HG03280 (cell line): ENCODE results near the gene LPIN1.

ENCODE experiments used
- ATAC-seq: cut with Tn5 transposase; IDR thresholded peaks from one replicate; pipeline ENCODE4 v1.9.1; 2021; ENCODE audit warnings: mild to moderate bottlenecking, moderate library complexity; ENCODE audit not compliant: unreplicated experiment

The LPIN1 gene

DNA sequence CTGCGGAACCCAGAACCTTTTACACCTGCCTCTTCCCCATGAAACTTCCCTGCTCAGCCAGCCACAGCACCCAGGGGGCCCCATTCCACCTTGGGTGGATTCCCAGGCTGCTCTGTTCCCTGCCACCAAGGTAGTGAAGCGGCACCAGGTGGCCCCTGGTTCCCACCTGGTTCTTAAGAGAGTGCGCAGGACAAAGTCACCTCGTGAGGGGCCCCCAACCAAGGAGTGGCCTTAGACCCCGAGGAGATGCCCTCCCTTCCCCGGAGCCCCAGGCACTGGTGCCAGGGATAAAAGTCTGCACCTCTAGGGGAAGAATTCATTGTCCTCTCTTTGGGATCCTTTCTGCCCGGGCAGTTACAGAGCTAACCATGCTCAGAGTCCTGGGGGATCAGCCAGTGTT is 3.1 kb upstream of the LPIN1 start:
- ATAC-seq, result no peak

DNA sequence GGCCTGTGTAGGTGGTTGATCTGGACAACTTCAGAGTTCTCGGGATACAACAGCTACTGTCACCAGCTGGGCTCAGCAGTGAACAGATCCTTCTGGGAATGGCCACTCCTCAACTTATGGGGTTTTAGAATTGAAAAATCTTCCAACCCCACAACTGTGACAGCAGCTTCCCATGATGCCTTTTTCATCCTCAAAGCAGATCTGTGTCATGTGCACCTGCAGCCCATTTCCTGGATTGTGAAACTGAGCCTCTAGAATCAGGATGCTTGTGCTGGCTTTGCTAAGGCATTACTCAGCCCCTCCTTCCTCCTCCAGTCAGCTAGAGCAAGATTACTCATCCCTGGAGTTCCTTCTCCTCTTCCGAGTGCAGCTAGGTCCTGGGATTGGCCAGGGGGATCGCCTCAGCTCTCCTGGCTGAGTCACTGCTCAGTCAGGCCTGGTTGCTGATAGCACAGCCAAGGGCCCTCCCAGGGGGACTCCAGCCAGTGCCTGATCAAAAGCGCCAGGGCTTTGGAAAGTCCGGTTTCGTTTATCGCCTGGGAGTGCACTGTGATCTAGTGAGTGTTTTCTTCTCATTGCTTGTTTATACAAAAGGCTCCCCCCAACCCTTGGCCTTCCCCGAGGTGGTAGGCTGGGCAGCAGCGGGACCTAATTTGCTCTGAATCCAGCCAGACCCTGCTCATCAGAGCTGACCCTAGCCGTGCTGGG is 2.4 kb upstream of the LPIN1 start:
- peak; percentile 44 for ATAC-seq

DNA sequence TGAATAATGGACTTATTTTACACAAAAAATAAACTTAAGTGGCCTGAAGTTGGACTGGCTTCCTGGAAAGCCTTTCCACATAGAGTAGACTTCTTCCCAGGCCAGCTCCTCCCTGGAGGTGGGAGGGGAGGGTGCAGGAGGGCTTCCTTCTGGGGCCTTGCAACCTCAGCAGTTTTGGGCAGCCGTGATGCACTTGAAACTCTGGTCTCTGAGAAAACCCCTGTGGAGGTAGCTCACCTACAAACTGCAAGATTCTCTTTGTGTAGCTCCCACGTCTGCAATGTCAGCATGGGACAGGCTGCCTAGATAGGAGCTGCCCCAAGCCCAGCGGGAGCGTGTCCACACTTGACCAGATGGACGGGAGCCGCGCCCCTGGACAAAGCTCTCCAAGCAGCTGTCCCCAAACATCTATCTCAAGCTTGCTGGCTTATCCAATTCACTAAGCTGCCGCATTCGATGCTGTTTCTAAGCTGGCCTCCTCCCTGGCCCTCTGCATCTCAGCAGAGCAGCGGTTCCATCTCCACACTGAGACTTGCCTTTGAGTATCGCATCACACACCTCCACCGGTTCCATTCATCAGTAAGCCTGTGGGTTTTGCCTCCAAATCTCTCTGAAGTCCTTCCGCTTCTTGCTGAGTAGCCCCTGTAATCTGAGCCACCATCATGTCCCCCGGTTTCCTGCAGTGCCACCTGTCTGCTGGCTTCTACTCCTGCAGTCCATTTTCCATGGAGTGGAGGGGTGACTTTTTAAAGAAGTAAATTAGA is 1.6 kb upstream of the LPIN1 start:
- ATAC-seq, result no peak

DNA sequence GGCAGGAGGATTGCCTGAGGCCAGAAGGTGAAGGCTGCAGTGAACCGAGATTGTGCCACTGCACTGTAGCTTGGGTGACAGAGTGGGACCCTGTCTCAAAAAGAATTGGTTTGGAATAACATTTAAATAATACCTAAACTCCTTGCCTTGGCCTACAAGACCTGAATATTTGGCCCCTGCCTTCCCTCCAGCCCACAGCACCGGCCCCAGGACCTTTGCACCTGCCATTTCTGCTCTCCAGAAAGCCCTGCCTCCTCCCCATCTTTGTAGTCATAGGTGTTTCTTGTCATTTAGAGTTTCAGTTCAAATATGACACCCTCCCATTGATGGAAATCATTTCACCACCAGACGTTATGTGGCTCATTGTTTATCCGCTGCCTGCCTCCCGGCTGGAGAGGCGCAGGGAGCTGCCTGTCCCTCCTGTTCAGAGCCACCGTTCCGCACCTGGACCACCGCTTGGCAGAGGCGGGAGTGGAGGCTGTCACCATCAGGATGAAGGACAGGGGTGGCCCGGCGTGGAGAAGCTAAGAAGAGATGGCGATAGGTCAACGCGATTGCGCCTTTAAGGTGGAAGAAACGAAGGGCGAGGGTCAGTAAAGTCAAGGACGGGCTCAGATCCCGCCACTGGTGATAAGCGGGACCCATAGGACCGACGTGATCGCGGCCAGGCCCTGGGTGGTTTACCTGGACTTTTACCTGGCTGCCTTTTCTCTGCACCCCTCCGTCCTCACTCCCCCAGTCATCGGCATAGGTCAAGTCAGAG is 638 bp upstream of the LPIN1 start:
- ATAC-seq, result no peak

DNA sequence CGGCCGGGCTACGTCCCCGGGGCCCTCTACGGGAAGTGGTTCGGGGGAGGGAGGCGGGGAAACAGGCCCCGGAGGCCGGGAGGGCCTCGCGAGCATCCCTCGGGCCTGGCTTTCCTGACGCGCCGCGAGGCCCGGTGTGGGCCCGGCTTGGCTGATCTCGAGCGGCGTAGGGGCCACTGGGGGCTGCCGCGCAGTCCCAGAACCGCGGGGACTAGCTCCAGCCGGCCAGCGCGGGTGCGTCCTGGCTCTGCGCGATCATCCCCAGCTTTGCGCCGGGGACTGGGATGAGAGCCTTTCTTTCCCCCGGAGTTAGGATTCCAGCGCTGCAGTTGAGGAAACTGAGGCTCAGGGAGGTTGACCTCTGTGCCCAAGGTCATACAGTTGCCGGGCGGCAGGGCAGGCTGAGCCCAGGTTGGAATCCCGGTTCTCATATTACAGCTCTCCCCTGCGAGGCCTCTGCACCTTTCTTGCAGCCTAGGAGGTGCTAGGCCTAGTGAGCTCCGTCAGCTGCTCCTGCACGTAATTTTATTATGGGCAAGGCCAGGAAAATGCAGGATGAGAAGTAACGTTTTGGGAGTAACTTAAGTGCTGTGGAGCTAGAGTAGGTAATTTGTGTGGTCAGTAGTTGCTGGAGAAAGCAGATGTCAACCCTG is 501 bp downstream of the LPIN1 start:
- ATAC-seq, result no peak

DNA sequence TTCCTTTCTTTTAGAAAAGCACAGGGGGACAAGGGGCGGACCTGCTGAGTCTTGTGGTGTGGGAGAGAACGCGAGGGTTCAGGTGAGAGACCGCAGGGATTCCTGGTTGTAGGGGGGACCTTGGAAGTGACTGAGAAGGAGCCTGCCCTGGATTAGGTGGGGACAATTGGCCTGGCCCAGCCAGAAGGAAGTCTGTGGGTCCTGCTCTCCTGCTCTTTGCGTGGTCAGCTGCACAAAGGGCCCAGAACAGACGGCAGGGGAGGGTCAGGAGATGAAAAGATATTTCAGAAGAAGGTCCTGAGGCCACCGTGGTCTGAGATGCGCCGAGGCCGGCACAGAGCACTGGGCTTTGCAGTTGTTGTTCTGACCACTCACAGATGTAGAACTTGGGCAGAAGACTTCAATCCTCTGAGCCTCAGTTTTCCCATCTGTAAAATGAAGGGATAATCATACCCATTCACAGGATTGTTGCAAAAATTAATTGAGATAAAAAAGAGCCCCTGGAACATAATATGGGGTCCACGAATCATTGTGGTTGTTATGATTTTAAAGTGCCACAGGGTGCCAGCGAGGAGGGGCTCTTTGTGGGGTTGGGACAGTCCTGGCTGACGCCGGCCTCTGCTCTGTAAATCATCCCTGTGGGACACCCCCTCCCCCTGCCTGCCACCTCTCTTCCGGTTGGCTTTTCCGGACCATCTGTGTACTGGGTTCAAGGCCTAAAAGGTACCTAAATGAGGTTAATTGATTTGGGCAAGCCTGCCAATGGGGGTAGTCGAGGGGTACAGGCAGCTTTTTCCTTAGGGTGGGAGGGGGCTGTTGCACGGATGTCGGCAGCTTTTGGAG is 1.8 kb downstream of the LPIN1 start:
- ATAC-seq, result no peak

DNA sequence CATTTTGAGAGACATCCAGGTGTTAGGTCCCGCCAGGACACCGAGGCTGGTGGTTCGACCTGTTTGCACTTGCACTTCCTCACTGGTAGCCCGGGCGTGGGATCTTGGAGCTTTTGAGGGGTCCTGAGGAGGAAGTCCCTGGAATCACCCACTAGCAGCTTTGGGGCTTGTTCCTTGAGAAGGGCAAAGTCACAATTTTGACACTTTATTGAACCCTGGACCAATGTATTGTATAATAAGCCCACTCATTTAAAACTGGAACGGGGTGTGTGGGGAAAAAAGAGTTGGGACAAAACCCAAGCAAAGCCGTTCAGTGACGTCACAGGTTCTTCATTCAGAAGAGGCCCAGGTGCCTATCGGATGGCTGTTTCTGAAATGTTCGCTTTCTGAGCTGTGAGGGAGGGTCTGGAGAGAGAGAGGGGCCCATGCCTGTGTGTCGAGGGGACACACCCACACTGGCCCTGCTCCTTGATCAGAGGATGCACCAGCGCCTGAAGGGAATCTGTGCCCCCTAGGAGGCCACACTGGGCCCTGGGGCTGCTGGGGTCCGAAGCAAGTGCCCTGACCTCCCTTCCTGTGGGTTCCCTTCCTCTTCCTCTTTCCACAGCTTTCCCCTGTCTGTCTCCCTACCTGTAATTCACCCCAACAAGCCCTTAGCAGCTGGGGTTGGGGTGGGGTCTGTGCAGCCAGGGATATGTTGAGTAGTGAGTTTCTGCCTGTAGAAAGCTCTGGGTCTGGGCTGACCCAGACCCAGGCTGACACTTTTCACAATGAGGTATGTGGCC is 2.6 kb downstream of the LPIN1 start:
- no peak for ATAC-seq

DNA sequence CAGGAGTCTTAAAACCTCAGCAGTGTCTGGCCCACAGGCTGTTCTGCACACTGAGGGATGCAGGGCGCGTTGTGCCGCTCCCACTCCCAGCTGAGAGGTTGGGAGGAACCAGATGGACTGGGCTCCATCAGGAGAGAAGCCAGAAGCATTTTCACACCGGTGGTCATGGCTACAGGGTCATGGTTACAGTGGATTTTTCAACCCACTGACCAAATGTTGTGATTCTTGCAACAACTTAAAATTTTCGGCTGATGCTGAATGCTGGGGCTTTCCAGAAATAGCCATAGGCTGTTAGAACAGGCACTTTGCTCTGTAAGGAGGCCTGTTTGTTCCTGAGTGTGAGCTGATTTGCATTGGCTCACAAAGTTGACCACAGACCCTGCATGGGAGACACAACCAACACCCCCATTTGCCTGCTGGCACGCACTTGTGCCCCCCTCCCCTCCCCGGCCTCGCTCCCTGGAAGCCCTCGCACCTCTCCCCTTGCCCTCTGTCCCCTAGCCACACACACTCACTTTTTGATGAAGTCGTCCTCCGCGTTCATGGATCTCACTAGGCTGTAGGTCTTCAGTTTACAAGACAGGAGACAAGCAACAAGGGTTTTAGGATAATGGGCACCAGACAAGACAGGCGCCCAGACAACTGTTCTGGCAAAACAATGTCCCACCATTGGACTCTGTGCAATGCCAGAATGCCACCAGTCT is 3.4 kb downstream of the LPIN1 start:
- no peak for ATAC-seq

DNA sequence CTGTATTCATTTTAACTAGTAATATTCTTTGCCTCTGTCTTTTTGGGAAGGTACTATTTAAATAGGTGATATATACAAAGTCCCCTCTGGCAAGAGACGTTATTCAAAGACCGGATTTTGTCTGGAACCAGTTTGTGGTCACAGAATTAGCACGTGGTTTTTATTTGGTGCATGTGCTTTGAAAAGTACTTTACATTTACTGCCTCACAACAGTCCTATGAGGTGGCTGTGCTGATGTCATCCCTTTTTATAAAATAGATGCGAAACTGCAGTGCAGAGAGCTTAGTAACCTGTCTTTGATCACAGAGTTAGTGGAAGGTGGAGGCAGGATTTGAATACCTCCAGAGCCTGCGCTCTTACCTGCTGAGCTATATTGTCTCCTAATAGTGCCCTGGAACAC is 4.0 kb downstream of the LPIN1 start:
- ATAC-seq, result peak; percentile 36

DNA sequence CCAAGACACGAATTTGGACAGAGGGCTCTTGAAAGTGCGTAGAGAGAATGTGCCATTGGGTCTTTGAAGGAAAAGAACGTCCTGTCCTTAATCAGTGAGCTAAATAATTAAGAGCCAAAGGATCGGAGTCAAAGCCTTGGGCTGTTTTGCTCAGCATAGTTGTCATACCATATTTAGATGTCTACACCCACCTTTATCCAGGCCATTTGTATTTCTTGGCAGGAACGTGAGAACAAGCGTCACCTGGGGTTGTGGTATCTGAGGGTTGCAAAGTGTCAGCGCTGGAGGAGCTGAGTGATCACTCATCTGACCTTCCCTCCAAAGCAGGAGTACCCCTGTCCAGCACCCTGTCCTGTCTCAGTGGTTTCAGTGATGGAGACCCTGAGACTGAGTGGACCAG is 4.5 kb downstream of the LPIN1 start:
- ATAC-seq, result no peak

DNA sequence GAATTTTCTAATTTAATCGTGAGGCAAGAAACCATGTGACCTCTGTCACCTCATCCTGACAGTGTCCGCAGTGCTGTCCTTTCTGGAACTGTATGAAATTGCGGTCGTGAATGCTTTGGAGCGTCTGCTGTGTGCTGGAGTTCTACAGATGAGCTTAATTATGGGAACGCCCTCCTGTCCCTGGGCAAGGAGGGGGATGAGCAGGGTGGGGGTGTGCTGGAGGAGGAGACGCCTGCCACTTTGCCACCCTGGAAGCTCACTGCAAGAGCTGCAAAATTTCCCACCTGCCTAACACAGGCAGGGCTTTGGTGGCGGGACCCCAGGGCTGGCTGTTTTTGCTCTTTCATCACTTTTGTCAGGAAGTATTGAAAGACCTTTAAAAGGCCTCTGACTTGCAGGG is 6.5 kb downstream of the LPIN1 start:
- ATAC-seq, result no peak

DNA sequence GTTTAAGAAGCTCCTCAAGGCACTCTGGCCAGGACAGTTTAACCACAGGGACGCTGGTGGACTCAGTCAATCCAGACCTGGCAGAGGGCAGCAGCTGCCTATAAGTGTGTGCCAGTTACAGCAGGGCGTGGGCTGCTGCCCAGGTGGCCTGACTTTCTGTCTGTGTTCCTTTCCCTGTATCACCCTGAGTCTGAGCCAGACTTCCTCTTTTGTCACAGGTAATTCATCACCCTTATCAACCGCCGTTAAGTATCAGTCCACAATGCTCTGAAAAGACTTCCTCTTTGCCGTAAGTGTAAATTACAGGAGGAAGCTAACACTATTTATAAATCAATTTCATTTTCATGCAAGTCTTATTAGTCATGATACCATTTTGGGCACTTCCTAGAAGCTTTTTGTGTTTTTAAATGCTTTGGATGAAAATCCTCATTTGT is 7.0 kb downstream of the LPIN1 start:
- ATAC-seq, result peak; percentile 78

DNA sequence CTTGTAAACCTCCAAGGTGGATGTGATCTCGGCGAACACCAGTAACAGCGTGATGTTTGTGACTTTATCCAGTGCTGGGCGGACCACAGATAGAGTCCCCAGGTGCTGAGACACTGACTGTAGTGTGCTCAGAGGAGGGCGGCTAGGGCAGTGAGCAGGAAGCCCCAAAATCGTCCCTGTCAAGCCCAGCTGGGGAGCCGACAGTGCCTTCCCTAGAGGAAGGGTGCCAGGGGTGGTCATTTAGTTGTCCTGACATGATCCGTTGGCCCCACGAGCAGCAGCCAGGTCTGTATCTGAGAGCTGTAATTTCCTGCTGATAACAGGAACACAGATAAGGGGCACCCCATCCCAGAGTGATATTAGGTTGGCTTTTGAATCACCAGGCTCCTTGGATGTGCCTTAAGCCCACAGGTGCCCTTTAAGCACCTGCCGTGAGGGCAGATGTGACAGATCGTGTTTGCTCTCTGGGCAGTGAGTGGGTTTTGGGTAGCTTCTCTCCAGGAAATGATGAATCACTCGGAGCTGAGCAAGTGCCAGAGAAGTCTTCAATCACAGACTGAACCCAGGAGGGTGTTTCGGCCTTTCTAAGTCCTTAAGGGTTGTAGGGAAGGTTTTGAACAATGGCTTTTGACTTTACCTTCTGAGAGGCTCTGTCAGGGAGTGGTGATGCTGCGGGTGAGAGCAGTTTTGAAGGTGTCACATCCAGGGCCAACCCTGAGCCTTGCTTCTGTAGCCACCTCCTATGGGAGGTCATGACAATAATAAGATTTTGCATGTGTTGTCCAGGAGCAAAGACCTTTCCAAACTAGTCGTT is 7.7 kb downstream of the LPIN1 start:
- ATAC-seq, result peak; percentile 33

DNA sequence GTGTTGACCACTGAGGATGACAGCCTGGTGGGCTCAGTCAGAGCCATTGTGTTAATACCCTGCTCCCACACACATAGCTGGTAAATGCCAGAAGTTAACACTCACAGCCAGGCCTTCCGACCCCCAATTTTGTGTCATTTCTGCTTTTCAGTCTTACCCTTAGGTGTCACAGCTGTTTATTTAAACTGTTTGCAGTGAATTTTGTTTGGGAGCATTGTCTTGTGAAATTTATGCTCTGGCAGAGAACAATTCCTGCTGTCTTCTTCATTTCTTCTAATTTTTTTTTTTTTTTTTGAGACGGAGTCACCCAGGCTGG is 8.2 kb downstream of the LPIN1 start:
- peak; percentile 2 for ATAC-seq

DNA sequence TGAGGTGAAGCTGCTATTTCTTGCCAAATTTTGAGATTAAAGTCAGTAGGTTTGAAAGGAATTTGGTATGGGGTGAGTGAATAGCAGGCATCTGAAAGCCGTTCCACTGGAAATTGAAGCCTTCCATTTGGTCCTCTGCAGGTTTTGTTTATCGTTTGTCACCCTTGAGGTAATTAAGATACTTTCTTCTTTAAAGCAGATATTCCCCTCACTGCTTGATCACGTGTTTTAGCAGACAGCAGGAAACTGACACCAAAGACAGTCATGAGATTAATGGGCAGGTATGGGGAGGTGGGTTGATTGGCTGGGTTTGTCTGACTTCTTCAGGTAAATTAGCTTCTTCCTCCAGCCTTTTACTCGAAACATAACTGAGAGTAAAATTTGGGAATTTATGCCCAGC is 10.7 kb downstream of the LPIN1 start:
- ATAC-seq, result no peak

DNA sequence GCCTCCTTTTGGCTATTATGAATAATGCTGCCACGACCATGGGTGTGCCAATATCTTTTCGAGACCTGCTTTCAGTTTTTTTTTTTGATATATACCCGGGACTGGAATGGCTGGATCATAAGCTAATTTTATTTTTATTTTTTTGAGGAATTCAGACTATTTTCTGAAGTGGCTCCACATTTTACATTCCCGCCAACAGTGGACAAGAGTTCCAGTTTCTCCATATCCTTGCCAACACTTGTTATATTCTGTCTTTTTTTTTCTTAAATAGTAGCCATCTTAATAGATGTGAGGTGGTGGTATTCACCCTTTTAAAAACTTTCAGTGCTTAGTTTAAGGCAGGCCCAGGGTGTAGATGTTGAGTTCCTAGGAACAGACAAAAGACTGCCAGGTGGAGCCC is 11.8 kb downstream of the LPIN1 start:
- no peak for ATAC-seq

DNA sequence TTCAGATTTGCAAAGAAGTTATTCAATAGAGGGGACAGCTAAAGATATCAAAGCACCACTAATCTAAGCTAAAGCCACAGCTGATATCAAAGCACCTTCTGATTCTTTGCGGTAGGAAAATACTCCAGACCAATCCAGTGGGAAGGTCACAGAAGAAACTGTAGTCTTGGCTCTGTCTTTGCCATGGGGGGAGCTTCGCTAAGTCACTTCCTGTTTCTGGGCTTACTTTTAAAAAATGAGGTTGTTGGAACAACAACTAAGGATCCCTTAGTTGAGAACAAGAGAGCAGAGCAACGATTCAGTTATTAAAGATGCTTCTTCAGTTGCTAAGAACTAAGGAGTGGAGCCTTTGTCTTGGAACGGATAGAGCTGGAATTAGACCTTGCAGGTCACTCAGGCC is 12.2 kb downstream of the LPIN1 start:
- ATAC-seq, result no peak
